ENCODE data around the gene ING3.
"Not testable (repeated sequence)": the region's sequence is repeated elsewhere in the genome, so short reads cannot be mapped to it uniquely, and the experiment has no call there.

Gene ING3

GRCh38 chr7:120951309-120951699, 727 bp downstream of the ING3 start:
- no peak for DNase-seq

- no peak for DNase-seq
Measured at GRCh38 chr7:120951826-120952225, 1.2 kb downstream of the ING3 start.

- DNase-seq, result no peak
Measured at GRCh38 chr7:120955577-120956149, 5.1 kb downstream of the ING3 start.

GRCh38 chr7:120959929-120960484, 9.4 kb downstream of the ING3 start:
- no peak for DNase-seq

GRCh38 chr7:120960714-120961113, 10.1 kb downstream of the ING3 start:
- DNase-seq, result no peak

- no peak for DNase-seq
Measured at GRCh38 chr7:120961638-120962173, 11.1 kb downstream of the ING3 start.

GRCh38 chr7:120964088-120964487, 13.5 kb downstream of the ING3 start:
- no peak for DNase-seq

GRCh38 chr7:120966961-120967360, 16.4 kb downstream of the ING3 start:
- no peak for DNase-seq

- DNase-seq, result no peak
Measured at GRCh38 chr7:120973849-120974248, 23.3 kb downstream of the ING3 start.

GRCh38 chr7:120979765-120980499, 29.4 kb downstream of the ING3 start:
- no peak for DNase-seq

- no peak for DNase-seq
Measured at GRCh38 chr7:120981117-120981516, 30.5 kb downstream of the ING3 start.

GRCh38 chr7:120981888-120982615, 31.5 kb downstream of the ING3 start:
- DNase-seq, result no peak

GRCh38 chr7:120983592-120983991, 33.0 kb downstream of the ING3 start:
- not testable (repeated sequence) for DNase-seq

- DNase-seq, result no peak
Measured at GRCh38 chr7:120984406-120984805, 33.8 kb downstream of the ING3 start.

GRCh38 chr7:120985130-120985758, 34.7 kb downstream of the ING3 start:
- no peak for DNase-seq

GRCh38 chr7:120985839-120986238, 35.3 kb downstream of the ING3 start:
- no peak for DNase-seq

GRCh38 chr7:120986650-120987049, 36.1 kb downstream of the ING3 start:
- DNase-seq, result no peak

GRCh38 chr7:120987280-120987679, 36.7 kb downstream of the ING3 start:
- DNase-seq, result no peak

GRCh38 chr7:120987683-120988590, 37.4 kb downstream of the ING3 start:
- peak; percentile 74 for DNase-seq

- peak; percentile 14 for DNase-seq
Measured at GRCh38 chr7:120988591-120989256, 38.1 kb downstream of the ING3 start, which contains the start of gene CPED1. CPED1 (plus strand) TSS chr7:120988711; CDS start chr7:120989622, 911 bp downstream.
